OCI-LY7 (cell line): ENCODE data around the gene RBMS1.

Source experiments
- EZH2phosphoT487 ChIP-seq: fragments of 200-600 bp; sonication (generic); IDR thresholded peaks from 2 replicates; pipeline ENCODE4 v1.6.1; 2018; ENCODE audit warnings: low read depth, borderline replicate concordance, mild to moderate bottlenecking, mixed run types, antibody characterized with exemption, low read length, moderate library complexity, mixed read lengths
- TF ChIP-seq, protein P1 (sequence below): fragments of 200-600 bp; sonication (generic); conservative IDR thresholded peaks from 2 replicates; pipeline ENCODE4 v1.5.1; 2014; ENCODE audit warnings: mild to moderate bottlenecking, antibody characterized with exemption, low read length, moderate library complexity, mixed read lengths

DNA sequence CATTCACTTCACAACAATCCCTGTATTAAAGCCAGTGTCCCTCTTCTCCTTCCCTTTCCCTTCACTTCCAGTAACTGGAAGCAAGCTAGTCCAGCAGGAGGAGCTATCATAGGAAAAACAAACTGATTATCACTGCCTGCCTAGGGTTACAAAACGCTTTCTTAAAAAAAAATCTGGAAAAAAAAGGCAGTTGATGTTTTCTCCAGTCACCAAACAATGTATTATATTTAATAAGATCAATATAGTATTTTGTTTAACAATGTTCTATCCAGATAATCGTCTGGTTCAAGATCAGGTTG, 214.8 kb downstream of the RBMS1 start:
- TF ChIP-seq, protein P1, sequence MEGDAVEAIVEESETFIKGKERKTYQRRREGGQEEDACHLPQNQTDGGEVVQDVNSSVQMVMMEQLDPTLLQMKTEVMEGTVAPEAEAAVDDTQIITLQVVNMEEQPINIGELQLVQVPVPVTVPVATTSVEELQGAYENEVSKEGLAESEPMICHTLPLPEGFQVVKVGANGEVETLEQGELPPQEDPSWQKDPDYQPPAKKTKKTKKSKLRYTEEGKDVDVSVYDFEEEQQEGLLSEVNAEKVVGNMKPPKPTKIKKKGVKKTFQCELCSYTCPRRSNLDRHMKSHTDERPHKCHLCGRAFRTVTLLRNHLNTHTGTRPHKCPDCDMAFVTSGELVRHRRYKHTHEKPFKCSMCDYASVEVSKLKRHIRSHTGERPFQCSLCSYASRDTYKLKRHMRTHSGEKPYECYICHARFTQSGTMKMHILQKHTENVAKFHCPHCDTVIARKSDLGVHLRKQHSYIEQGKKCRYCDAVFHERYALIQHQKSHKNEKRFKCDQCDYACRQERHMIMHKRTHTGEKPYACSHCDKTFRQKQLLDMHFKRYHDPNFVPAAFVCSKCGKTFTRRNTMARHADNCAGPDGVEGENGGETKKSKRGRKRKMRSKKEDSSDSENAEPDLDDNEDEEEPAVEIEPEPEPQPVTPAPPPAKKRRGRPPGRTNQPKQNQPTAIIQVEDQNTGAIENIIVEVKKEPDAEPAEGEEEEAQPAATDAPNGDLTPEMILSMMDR: 0 out of 2 replicates have a peak, but pooled peaks have one; percentile 33
- TF ChIP-seq EZH2phosphoT487: no peak
